ENCODE data around the gene POLR3GL. TPM values are rescaled to one million over a fixed set of nuclear protein-coding genes. Genes with fewer than 3 reads are reported as not detected.
A peak's percentile ranks its signal among the peaks of the same experiment; 100 is the strongest.

The POLR3GL gene
- total RNA-seq, 1 donor from 2014 or later: 12.0 TPM

GRCh38 chr1:145996433-145997015 lies 32.0 kb downstream of the POLR3GL start, which contains the start of gene TXNIP:
Gene TXNIP, minus strand, starts transcription at chr1:145996579. Its CDS starts 313 bp downstream, at chr1:145996266.
- Histone ChIP-seq H4K20me1 (ENCODE audit: low read depth) (peaks cover 46% of the 10 kb centered on the region), H2AFZ (replicated peaks) (peak within 1 kb of the TSS; percentile 35), H3K27ac (no peak within 1 kb of the TSS), H3K4me1 (peaks cover 44% of the 10 kb centered on the region), H3K4me2 (peak within 1 kb of the TSS; percentile 94), H3K36me3 (peaks cover 17% of the 10 kb centered on the region), H3K9ac (peak within 1 kb of the TSS; percentile 70), H3F3A (ENCODE audit: low read depth) (peaks cover 34% of the 10 kb centered on the region), H3K27me3 (peaks cover 19% of the 10 kb centered on the region), H3K4me3 (peak within 1 kb of the TSS; percentile 85), H3K9me3 (ENCODE audit: low read depth) (no peaks in the 10 kb centered on the region), H3K79me2 (ENCODE audit: low read depth) (peaks cover 22% of the 10 kb centered on the region)
- TF ChIP-seq EZH2 (IDR thresholded peaks at IDR 0.05) (no peak), CTCF (IDR thresholded peaks at IDR 0.05) (no peak), EZH2phosphoT487 (IDR thresholded peaks at IDR 0.05) (no peak)
- peaks cover 68% of the 10 kb centered on the region for H3K4me1 Mint-ChIP-seq
- DNase-seq (ENCODE audit: low spot score): peak; percentile 98
- H3K27ac Mint-ChIP-seq: peak within 1 kb of the TSS; percentile 89
- H3K27me3 Mint-ChIP-seq (ENCODE audit: insufficient read depth, low read depth): peaks cover 8% of the 10 kb centered on the region
- peak within 1 kb of the TSS; percentile 98 for H3K4me3 Mint-ChIP-seq
- peaks cover 41% of the 10 kb centered on the region for H3K36me3 Mint-ChIP-seq
- peaks cover 2% of the 10 kb centered on the region for H3K9me3 Mint-ChIP-seq

- peaks cover 17% of the 10 kb centered on the region for H3K36me3 ChIP-seq
- H3K4me2 ChIP-seq: peak overlapping the region; percentile 72
- peak overlapping the region; percentile 98 for H3K4me3 Mint-ChIP-seq
- H3K9ac ChIP-seq: no peak overlapping the region
- no peak for DNase-seq (ENCODE audit: low spot score)
- H3K79me2 ChIP-seq (ENCODE audit: low read depth): peaks cover 22% of the 10 kb centered on the region
- no peak overlapping the region for H3K27ac ChIP-seq
- peak overlapping the region; percentile 89 for H3K27ac Mint-ChIP-seq
- H3K9me3 Mint-ChIP-seq: peaks cover 2% of the 10 kb centered on the region
- TF ChIP-seq EZH2 (IDR thresholded peaks at IDR 0.05) (no peak), EZH2phosphoT487 (IDR thresholded peaks at IDR 0.05) (no peak), CTCF (IDR thresholded peaks at IDR 0.05) (no peak)
- H3K36me3 Mint-ChIP-seq: peaks cover 39% of the 10 kb centered on the region
- peaks cover 40% of the 10 kb centered on the region for H4K20me1 ChIP-seq (ENCODE audit: low read depth)
- no peaks in the 10 kb centered on the region for H3K9me3 ChIP-seq (ENCODE audit: low read depth)
- H3K4me1 Mint-ChIP-seq: peaks cover 64% of the 10 kb centered on the region
- peak overlapping the region; percentile 85 for H3K4me3 ChIP-seq
- H3K27me3 Mint-ChIP-seq (ENCODE audit: insufficient read depth, low read depth): peaks cover 8% of the 10 kb centered on the region
- H2AFZ ChIP-seq (replicated peaks): peak overlapping the region; percentile 35
- peaks cover 27% of the 10 kb centered on the region for H3F3A ChIP-seq (ENCODE audit: low read depth)
- peaks cover 19% of the 10 kb centered on the region for H3K27me3 ChIP-seq
- peaks cover 44% of the 10 kb centered on the region for H3K4me1 ChIP-seq
These were observed 32.7 kb downstream of the POLR3GL start for GRCh38 chr1:145997016-145997717.

GRCh38 chr1:145997718-145998023 lies 33.2 kb downstream of the POLR3GL start:
- H3K4me1 ChIP-seq: peaks cover 39% of the 10 kb centered on the region
- peak overlapping the region; percentile 85 for H3K4me3 ChIP-seq
- H2AFZ ChIP-seq (replicated peaks): no peak overlapping the region
- TF ChIP-seq CTCF (IDR thresholded peaks at IDR 0.05) (no peak), EZH2phosphoT487 (IDR thresholded peaks at IDR 0.05) (no peak), EZH2 (IDR thresholded peaks at IDR 0.05) (no peak)
- H3K36me3 ChIP-seq: peaks cover 17% of the 10 kb centered on the region
- peaks cover 22% of the 10 kb centered on the region for H3K79me2 ChIP-seq (ENCODE audit: low read depth)
- H3K27me3 ChIP-seq: peaks cover 19% of the 10 kb centered on the region
- DNase-seq (ENCODE audit: low spot score): no peak
- H3F3A ChIP-seq (ENCODE audit: low read depth): peaks cover 22% of the 10 kb centered on the region
- H3K27ac ChIP-seq: no peak overlapping the region
- Mint-ChIP-seq H3K4me1 (peaks cover 60% of the 10 kb centered on the region), H3K9me3 (peaks cover 2% of the 10 kb centered on the region), H3K36me3 (peaks cover 36% of the 10 kb centered on the region), H3K27me3 (ENCODE audit: insufficient read depth, low read depth) (peaks cover 8% of the 10 kb centered on the region), H3K27ac (peak overlapping the region; percentile 89), H3K4me3 (peak overlapping the region; percentile 98)
- peaks cover 35% of the 10 kb centered on the region for H4K20me1 ChIP-seq (ENCODE audit: low read depth)
- no peaks in the 10 kb centered on the region for H3K9me3 ChIP-seq (ENCODE audit: low read depth)
- no peak overlapping the region for H3K9ac ChIP-seq
- H3K4me2 ChIP-seq: peak overlapping the region; percentile 72

Measured in neural progenitor cell (in vitro differentiated cells).